Fibroblast of pulmonary artery (primary cell): ENCODE results near the gene SYNGR3.
A peak's percentile ranks its signal among the peaks of the same experiment; 100 is the strongest.
"Not testable (repeated sequence)": the region's sequence is repeated elsewhere in the genome, so short reads cannot be mapped to it uniquely, and the experiment has no call there.

Experiments
- DNase-seq: peaks from one replicate; pipeline ENCODE4 v3.0.0-alpha.2; 2010; ENCODE audit warnings: low read depth
- H3K4me3 ChIP-seq: replicated peaks from 2 replicates; pipeline ENCODE4 v1.5.1; 2011; ENCODE audit warnings: low read depth, mild to moderate bottlenecking, control low read depth, low read length, moderate library complexity
- TF ChIP-seq, protein P1 (sequence below): IDR thresholded peaks from 2 replicates; pipeline ENCODE4 v1.5.1; 2011; ENCODE audit warnings: mild to moderate bottlenecking, control low read depth, low read length, inconsistent platforms; ENCODE audit errors: missing control alignments

The SYNGR3 gene

DNA sequence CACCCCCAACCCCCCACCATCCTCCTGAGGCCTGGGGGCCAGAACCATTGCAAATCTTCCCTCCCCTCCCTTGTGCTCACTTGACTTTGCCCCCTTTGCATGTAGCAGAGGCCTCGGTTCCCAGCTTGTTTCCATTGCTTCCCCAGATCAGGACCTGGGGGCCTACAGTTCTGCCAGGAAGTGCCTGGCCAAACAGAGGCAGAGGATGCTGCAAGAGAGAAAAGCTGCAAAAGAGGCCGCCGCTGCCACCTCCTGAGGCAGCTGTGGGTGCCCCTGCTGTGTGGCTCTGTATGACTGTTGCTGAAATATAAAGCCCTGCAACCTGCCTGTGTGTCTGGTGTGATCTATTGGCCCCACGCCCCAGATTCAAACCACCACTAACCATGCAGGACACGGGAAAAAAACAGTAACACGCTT is 28.1 kb upstream of the SYNGR3 start:
- TF ChIP-seq, protein P1, sequence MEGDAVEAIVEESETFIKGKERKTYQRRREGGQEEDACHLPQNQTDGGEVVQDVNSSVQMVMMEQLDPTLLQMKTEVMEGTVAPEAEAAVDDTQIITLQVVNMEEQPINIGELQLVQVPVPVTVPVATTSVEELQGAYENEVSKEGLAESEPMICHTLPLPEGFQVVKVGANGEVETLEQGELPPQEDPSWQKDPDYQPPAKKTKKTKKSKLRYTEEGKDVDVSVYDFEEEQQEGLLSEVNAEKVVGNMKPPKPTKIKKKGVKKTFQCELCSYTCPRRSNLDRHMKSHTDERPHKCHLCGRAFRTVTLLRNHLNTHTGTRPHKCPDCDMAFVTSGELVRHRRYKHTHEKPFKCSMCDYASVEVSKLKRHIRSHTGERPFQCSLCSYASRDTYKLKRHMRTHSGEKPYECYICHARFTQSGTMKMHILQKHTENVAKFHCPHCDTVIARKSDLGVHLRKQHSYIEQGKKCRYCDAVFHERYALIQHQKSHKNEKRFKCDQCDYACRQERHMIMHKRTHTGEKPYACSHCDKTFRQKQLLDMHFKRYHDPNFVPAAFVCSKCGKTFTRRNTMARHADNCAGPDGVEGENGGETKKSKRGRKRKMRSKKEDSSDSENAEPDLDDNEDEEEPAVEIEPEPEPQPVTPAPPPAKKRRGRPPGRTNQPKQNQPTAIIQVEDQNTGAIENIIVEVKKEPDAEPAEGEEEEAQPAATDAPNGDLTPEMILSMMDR, result no peak
- no peak for DNase-seq
- H3K4me3 ChIP-seq, result no peak overlapping the region

DNA sequence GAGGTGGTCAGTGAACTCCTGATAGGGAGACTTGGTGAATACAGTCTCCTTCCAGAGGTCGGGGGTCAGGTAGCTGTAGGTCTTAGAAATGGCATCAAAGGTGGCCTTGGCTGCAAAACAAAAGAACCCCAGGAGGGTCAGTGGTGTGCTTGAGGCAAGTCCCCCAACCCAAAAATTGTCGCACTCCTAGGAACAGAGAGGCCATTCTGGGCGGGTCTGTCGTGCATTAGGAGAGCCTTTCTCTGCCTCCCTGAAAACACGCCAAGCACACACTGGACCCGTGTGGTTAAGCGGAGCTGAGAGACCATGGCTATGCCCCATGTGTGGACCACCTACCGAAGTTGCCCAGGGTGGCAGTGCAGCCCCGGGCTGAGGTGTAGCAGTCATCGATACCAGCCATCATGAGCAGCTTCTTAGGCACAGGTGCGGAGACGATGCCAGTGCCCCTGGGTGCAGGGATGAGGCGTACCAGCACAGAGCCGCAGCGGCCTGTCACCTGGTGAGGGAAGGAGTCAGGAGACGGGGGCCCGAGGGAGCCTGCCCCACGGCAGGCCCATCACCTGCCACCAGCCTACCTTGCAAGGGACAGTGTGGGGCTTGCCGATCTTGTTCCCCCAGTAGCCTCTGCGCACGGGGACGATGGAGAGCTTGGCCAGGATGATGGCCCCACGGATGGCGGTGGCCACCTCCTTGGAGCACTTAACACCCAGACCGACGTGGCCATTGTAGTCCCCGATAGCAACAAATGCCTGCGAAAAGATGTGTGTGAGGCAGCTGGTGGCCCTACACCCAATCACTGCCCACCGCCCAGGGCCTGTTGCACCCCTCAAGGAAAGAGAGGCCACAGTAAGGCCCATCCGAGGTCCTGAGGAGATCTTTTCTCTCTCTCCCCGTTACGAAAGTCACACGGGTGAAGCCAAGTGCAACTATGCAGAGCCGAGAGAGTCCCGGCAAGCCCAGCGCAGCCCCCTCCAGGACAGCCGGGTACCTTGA is 27.3 kb upstream of the SYNGR3 start:
- peak overlapping the region; percentile 90 for H3K4me3 ChIP-seq
- not testable (repeated sequence) for DNase-seq

DNA sequence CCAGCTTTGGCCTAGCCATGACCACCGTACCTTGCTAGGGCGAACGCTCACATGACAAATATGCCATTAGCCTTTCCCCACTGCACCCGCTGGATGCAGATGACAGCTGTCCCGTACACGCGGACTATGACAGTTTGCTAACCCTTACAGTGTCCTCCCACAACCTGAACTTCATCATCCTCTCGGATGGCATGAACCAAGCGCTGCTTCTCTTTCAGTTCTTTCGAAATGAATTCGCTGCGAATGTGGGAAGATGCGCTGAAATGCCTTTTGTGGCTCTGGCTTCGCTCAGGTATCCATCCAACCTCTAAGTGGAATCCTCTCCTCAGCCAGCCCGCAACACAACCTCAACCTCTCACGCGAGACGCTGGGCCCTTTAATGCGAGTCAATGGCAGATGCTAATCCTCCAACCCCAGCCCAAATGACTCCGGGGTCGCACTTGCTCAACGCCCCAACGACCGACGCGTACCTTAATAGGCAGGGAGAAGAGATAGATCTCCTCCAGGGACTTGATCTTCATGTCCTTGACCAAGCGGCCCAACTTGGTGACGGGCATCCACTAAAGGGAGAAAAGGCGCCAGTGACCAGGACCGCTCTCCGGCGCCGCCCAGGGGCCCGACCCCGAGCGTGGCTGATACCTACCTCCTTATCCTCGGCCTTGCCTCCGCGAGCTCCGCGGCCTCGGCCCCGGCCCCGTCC is 25.8 kb upstream of the SYNGR3 start:
- H3K4me3 ChIP-seq, result peak overlapping the region; percentile 90
- DNase-seq, result peak; percentile 43
- TF ChIP-seq, protein P1, result no peak

DNA sequence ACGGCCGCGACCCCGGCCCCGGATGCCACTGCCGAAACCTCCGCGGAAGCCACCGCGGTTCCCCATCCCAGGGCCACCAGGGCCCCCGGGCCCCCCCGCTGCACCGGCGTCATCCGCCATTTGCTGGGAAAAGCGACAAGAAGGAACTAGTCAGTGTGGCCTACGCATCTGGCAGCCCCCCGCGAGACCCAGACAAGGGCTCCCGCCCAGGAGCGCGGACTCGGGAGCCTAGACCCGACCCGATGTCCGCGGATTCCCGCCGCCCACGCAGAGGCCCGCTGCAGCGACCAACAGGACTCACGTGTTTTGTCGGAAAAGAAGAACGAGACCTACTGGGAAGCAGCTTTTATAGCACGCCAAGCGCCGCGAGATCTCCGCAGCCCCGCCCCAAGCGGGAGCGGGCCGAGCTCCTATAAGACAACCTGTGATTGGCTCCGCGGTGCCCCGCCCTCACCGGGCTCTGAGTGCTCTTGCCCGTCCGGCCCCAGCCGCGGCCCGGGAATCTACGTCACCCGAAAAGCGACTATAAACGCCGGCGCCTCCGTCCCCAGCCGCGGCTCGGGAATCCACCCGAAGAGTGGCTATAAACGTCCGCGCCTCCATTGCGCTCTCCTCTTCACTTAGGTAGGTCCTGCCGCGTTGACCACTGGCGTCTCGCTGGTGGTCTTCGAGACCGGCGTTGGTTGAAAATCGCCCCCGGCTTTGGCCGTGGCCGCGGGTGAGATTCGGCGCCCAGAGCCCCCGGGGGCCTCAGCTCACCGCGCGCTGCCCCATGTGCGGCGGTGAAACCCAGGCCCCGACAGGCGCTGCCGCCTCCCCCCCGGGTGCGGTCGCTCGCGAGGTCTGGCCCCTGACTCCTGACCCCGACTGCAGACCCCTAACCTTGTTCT is 25.0 kb upstream of the SYNGR3 start, which contains the start of gene RPS2:
TSS of gene RPS2 (minus strand) at position 321 of the 890 bp plus-strand sequence. CDS start at position 120, 201 bp downstream.
- TF ChIP-seq, protein P1, result no peak
- peak within 1 kb of the TSS; percentile 90 for H3K4me3 ChIP-seq
- peak; percentile 99 for DNase-seq

DNA sequence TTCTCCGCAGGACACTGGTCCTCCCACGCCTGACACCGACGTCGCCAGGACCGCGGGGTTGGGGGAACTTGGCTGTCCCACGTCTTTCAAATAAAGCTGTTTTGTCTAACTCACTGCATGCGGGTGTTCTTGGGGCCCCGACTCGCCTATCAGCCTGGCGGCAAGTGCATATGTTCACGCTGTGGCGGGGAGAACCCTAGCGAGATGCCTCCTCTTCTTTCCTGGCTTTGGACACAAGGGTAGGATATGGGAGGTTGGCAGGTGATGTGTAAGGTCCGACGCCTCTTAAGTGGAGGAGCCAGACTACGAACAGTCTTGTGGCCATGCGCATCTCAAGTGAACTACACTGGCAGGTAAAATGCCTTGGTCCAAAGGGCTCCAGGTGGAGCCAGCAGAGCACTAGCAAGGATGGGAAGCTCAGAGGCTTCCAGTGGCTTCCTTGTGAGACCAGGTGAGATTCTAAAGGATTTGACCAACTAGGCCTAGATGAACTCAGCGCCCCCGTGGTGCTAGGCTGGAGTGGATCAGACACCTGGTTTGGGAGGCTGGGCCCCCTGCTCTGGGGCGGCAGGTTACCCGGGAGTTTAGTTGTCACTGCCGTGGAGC is 24.3 kb upstream of the SYNGR3 start:
- no peak for DNase-seq
- TF ChIP-seq, protein P1, result no peak
- H3K4me3 ChIP-seq, result peak overlapping the region; percentile 90

DNA sequence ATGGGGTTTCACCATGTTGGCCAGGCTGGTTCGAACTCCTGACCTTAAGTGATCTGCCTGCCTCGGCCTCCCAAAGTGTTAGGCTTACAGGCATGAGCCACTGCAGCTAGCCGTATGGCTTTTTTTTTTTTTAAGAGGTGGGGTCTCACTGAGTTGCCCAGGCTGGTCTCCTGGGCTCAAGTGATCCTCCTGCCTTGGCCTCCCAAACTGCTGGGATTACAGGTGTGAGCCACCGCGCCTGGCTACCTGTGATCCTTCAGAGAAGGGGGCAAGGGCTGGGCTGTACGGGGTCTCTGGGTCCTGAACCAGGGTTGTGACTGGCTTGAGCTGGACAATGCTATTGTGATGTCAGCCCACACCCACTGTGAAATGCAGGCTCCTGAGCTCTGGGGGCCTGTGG is 23.3 kb upstream of the SYNGR3 start, which contains the start of gene RNF151:
TSS of gene RNF151 (plus strand) at position 397 of the 400 bp plus-strand sequence. CDS start 26 bp downstream, outside the sequence.
- H3K4me3 ChIP-seq, result peak within 1 kb of the TSS; percentile 90
- TF ChIP-seq, protein P1, result no peak
- no peak for DNase-seq
